Subcutaneous abdominal adipose tissue (tissue), 5 donors: Measurements from ENCODE around the gene HPCAL1.

Source experiments
- H3K27ac ChIP-seq: one replicate; pipeline ENCODE4 v1.7.0; 2013; ENCODE audit warnings: low read depth, mild to moderate bottlenecking, inconsistent platforms, low read length, moderate library complexity
- H3K27me3 ChIP-seq, 5 donors: one replicate each; pipeline ENCODE4 v1.7.0; 2013; ENCODE audit warnings: low read length in 5 of 5, inconsistent platforms in 1 of 5; ENCODE audit not compliant: control insufficient read depth in 5 of 5, insufficient read depth in 4 of 5
- H3K36me3 ChIP-seq, 5 donors: one replicate each; pipeline ENCODE4 v1.7.0; 2013; ENCODE audit warnings: low read length in 5 of 5; ENCODE audit not compliant: control insufficient read depth in 5 of 5, insufficient read depth in 5 of 5
- H3K4me1 ChIP-seq, 5 donors: one replicate each; pipeline ENCODE4 v1.7.0; 2013; ENCODE audit warnings: low read length in 5 of 5, mild to moderate bottlenecking in 3 of 5, moderate library complexity in 1 of 5; ENCODE audit not compliant: control insufficient read depth in 5 of 5, insufficient read depth in 5 of 5
- H3K4me3 ChIP-seq, 5 donors: one replicate each; pipeline ENCODE4 v1.7.0; 2013; ENCODE audit warnings: low read length in 5 of 5, low read depth in 1 of 5
- H3K9ac ChIP-seq, 5 donors: one replicate each; pipeline ENCODE4 v1.7.0; 2013; ENCODE audit warnings: low read length in 5 of 5, mild to moderate bottlenecking in 4 of 5, moderate library complexity in 3 of 5
- H3K9me3 ChIP-seq, 5 donors: one replicate each; pipeline ENCODE4 v1.7.0; 2013; ENCODE audit warnings: low read length in 5 of 5; ENCODE audit not compliant: control insufficient read depth in 5 of 5
- donor health status: healthy.
- donor health status: healthy.
- donor health status: healthy.
- donor health status: healthy.
- donor health status: healthy.

Gene HPCAL1

DNA sequence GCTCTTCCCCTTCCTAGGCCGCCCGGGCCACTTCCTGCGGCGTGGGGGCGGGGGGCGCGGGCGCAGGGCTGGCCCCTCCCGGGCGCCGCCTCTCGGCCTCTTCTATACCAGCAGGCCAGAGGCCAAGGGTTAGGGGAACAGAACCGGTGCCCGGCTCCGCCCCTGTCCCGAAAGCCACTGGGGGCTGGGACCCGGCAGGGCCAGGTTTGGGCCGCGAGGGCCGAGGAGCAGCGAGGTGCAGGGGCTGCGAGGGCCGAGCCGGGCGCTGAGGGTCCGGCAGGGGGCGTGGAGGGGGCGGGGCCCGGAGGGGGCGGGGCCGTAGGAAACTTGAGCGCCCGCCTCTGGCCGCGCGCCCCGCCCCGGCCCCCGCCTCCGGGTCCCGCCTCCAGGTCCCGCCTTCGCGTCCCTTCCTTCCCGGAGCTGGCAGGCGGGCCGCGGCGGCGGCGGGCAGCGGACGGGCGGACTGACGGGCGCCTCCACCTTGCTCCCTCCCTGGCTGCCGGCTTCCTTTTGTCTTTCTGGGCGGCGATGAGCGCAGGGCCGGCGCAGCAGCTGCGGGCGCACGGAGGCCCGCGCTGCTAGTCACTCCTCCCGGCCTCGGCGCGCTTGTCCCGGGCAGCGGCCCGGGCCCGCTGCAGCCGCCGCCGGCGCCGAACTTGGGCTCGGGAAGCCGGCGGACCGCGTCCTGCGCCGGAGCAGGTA, at the start of gene HPCAL1:
TSS of gene HPCAL1 (plus strand) at position 426 of the 702 bp plus-strand sequence. CDS start 116,854 bp downstream, outside the sequence.
- H3K4me1 ChIP-seq = peaks cover 2 to 50% (median 41%) of the 10 kb centered on the region in 5 donors

GRCh38 chr2:10253596-10254372, 48.9 kb upstream of the HPCAL1 start:
- Histone ChIP-seq H3K36me3 (no peaks in the 10 kb centered on the region), H3K27ac (no peak overlapping the region), H3K4me1 (no peaks in the 10 kb centered on the region), H3K9me3 (peaks cover 9 to 17% (median 15%) of the 10 kb centered on the region in 5 donors), H3K27me3 (peaks cover 0 to 25% (median 9%) of the 10 kb centered on the region in 5 donors), H3K9ac (no peak overlapping the region), H3K4me3 (no peak overlapping the region)

More for the DNA sequence above, at the start of gene HPCAL1:
- H3K9ac ChIP-seq = peak within 1 kb of the TSS; percentile 16 to 86 (median 75)
- H3K27me3 ChIP-seq = no peaks in the 10 kb centered on the region
- peak within 1 kb of the TSS; percentile 73 to 94 (median 86) for H3K4me3 ChIP-seq
- H3K27ac ChIP-seq = peak within 1 kb of the TSS; percentile 41
- H3K9me3 ChIP-seq = no peaks in the 10 kb centered on the region
- no peaks in the 10 kb centered on the region for H3K36me3 ChIP-seq

GRCh38 chr2:10254373-10255188, 48.1 kb upstream of the HPCAL1 start:
- Histone ChIP-seq H3K9me3 (peaks cover 7 to 15% (median 13%) of the 10 kb centered on the region in 5 donors), H3K27me3 (peaks cover 0 to 25% (median 9%) of the 10 kb centered on the region in 5 donors), H3K4me1 (no peaks in the 10 kb centered on the region), H3K9ac (no peak overlapping the region), H3K27ac (no peak overlapping the region), H3K4me3 (no peak overlapping the region), H3K36me3 (no peaks in the 10 kb centered on the region)

DNA sequence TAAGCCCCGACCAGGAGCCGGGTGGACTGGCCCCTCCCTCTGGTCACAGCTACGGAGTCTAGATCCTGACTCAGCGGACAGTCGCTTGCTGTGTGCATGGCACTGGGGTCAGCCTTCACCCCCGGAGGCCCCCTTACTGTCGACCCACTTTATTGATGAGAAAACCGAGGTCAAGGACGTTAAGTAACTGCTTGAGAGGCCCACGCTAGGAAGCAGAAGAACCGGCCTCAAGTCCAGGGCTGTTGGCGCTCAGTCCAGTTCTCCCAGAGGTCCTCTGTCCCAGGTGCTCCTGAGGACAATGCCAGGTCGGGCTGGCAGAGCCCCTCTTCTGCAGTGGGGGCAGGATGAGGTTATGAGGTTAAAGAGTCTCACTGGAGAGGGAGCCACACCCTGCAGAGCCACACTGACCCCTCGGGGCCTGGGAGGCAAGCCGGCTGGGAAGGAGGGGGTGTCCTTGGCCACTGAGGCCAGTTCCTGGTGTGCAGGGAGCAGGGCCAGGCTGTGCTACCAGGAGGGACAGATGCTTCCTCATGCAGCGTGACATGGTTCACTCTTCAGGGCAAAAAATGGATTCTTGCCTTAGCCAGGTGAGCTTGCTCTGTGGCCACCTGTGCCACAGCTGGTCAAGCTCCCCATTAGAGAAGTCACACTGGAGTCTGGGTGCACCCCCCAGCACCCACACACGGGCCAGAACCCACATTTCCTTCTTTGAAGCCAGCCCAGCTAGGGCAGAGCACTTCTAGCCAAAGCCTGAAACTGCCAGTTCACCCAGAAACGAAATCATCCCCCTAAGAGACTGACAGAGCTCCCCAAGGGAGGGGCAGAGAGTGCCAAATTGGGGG, 47.3 kb upstream of the HPCAL1 start:
- Histone ChIP-seq H3K9ac (no peak overlapping the region), H3K27ac (no peak overlapping the region), H3K27me3 (peaks cover 0 to 25% (median 9%) of the 10 kb centered on the region in 5 donors), H3K36me3 (no peaks in the 10 kb centered on the region), H3K4me1 (no peaks in the 10 kb centered on the region), H3K9me3 (peaks cover 2 to 6% (median 4%) of the 10 kb centered on the region in 5 donors), H3K4me3 (no peak overlapping the region)

DNA sequence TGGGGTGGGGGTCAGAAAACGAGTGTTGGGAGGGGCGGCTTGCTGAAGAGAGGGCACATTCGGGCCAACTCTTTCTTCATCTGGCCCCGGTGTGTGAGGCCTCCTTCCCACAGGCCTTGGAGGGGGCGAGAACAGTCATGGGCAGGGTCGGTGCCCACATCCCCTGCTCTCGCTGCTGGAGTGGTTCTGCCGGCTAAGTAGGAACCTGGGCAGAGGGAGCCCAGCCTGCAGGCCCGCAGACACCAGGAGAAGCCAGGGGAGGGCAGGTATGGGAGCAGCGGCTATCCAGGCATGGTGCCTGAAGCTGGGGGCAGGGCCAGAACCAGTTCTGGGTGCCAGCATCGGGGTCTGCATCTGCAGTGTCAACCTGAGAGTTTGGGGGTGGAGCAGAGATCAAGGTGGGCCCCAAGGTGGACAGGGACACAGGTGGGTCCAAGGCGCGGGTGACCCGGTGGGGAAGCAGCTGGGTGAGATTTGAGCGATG, 46.6 kb upstream of the HPCAL1 start:
- Histone ChIP-seq H3K27ac (no peak overlapping the region), H3K4me1 (no peaks in the 10 kb centered on the region), H3K9me3 (no peaks in the 10 kb centered on the region), H3K36me3 (no peaks in the 10 kb centered on the region), H3K9ac (no peak overlapping the region), H3K27me3 (peaks cover 0 to 25% (median 9%) of the 10 kb centered on the region in 5 donors), H3K4me3 (no peak overlapping the region)

- peaks cover 0 to 25% (median 9%) of the 10 kb centered on the region in 5 donors for H3K27me3 ChIP-seq
Measured at GRCh38 chr2:10256515-10257031, 46.1 kb upstream of the HPCAL1 start.

DNA sequence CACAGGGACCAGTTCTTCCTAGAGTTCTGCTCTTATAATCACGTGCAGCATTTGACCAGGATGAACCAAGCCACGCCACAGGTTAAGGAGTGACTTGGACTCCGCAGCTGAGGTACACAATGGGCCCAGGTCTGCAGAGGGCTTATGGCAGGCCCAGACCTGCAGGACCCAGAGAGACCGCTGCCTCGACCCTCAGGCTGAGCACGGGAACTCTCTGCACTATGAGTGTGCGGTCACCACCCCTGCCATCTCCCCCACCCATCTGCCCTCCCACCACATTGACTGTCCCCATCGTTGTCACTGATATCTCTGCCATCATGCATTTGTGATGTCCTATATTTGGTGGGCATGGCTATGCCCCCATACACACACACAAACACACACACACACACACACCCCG, 45.7 kb upstream of the HPCAL1 start:
- no peaks in the 10 kb centered on the region for H3K36me3 ChIP-seq
- H3K4me3 ChIP-seq = no peak overlapping the region
- H3K27me3 ChIP-seq = peaks cover under 1 to 25% (median 9%) of the 10 kb centered on the region in 5 donors
- H3K9me3 ChIP-seq = no peaks in the 10 kb centered on the region
- no peak overlapping the region for H3K9ac ChIP-seq
- H3K27ac ChIP-seq = no peak overlapping the region
- H3K4me1 ChIP-seq = no peaks in the 10 kb centered on the region

More at GRCh38 chr2:10256515-10257031, 46.1 kb upstream of the HPCAL1 start:
- Histone ChIP-seq H3K27ac (no peak overlapping the region), H3K9me3 (no peaks in the 10 kb centered on the region), H3K36me3 (no peaks in the 10 kb centered on the region), H3K4me1 (no peaks in the 10 kb centered on the region), H3K4me3 (no peak overlapping the region), H3K9ac (no peak overlapping the region)

- peaks cover 3 to 25% (median 9%) of the 10 kb centered on the region in 5 donors for H3K27me3 ChIP-seq
- H3K9ac ChIP-seq = no peak overlapping the region
- H3K9me3 ChIP-seq = no peaks in the 10 kb centered on the region
- H3K4me3 ChIP-seq = no peak overlapping the region
- no peak overlapping the region for H3K27ac ChIP-seq
- no peaks in the 10 kb centered on the region for H3K4me1 ChIP-seq
- H3K36me3 ChIP-seq = no peaks in the 10 kb centered on the region
Measured at GRCh38 chr2:10257500-10258147, 45.1 kb upstream of the HPCAL1 start.
